Measurements from ENCODE around the gene CAMKK2.

Gene CAMKK2

DNA sequence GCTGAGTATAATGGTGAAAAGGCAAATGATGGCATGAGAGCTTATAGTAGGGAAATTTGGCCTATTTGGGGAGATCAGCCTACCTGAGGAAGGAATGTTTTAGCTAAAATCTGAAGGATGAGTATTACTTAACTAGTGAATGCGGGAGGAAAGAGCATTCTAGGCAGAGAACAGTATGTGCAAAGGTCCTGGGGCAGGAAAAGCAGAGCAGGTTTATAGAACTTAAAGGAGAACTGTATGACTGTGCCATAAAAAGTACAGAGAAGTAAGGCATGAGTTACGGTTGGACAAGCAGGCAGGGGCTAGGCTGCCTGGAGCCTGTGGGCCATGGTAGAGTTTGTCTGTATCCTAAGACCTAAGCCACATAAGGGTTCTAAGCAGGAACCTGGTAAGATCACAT lies 108.3 kb downstream of the CAMKK2 start:
- H3K4me3 ChIP-seq (replicated peaks; ENCODE audit: low read depth, low read length) = no peak overlapping the region
- no peak for TF ChIP-seq CTCF (IDR thresholded peaks at IDR 0.05; ENCODE audit: insufficient read depth, low read length, poor library complexity, severe bottlenecking)

More for the DNA sequence above, 108.3 kb downstream of the CAMKK2 start:
- H3K36me3 ChIP-seq (ENCODE audit: control insufficient read depth, insufficient read depth, low read length) = no peaks in the 10 kb centered on the region
- no peaks in the 10 kb centered on the region for H3K27me3 ChIP-seq (replicated peaks; ENCODE audit: control insufficient read depth, insufficient read depth, low read length)
- no peak for DNase-seq (ENCODE audit: extremely low read depth, insufficient read length)
